Activated T-cell treated with anti-CD3 and anti-CD28 coated beads for 1 hour (primary cell): Measurements from ENCODE around the gene ZNF627.
A peak's percentile ranks its signal among the peaks of the same experiment; 100 is the strongest.
"Not testable (repeated sequence)": the region's sequence is repeated elsewhere in the genome, so short reads cannot be mapped to it uniquely, and the experiment has no call there.

Source experiments
- DNase-seq: peaks from one replicate; pipeline ENCODE4 v3.0.0-alpha.2; 2020; ENCODE audit warnings: low read depth

Gene ZNF627

GRCh38 chr19:11574689-11575088 lies 22.6 kb upstream of the ZNF627 start:
- no peak for DNase-seq

GRCh38 chr19:11576227-11576626 lies 21.1 kb upstream of the ZNF627 start:
- no peak for DNase-seq

GRCh38 chr19:11577451-11578257 lies 19.6 kb upstream of the ZNF627 start, which contains the start of gene ACP5:
ACP5 (minus strand) TSS chr19:11577645; CDS start chr19:11577317, 328 bp downstream.
- DNase-seq = no peak

- DNase-seq = peak; percentile 19
Observed at GRCh38 chr19:11578258-11579142, 18.8 kb upstream of the ZNF627 start.

GRCh38 chr19:11580116-11580515 lies 17.2 kb upstream of the ZNF627 start:
- DNase-seq = no peak

GRCh38 chr19:11581740-11582139 lies 15.5 kb upstream of the ZNF627 start:
- no peak for DNase-seq

- DNase-seq = no peak
Observed at GRCh38 chr19:11586331-11586730, 11.0 kb upstream of the ZNF627 start.

GRCh38 chr19:11587302-11587974 lies 9.8 kb upstream of the ZNF627 start:
- peak; percentile 69 for DNase-seq

- no peak for DNase-seq
Observed at GRCh38 chr19:11587975-11588631, 9.2 kb upstream of the ZNF627 start.

- DNase-seq = no peak
Observed at GRCh38 chr19:11594084-11594483, 3.2 kb upstream of the ZNF627 start.

GRCh38 chr19:11596156-11596555 lies 1.1 kb upstream of the ZNF627 start:
- no peak for DNase-seq

- no peak for DNase-seq
Observed at GRCh38 chr19:11598103-11598483, 810 bp downstream of the ZNF627 start.

- DNase-seq = no peak
Observed at GRCh38 chr19:11598746-11599145, 1.5 kb downstream of the ZNF627 start.

GRCh38 chr19:11599704-11600103 lies 2.4 kb downstream of the ZNF627 start:
- not testable (repeated sequence) for DNase-seq

- no peak for DNase-seq
Observed at GRCh38 chr19:11606484-11606883, 9.2 kb downstream of the ZNF627 start.

- no peak for DNase-seq
Observed at GRCh38 chr19:11611730-11612129, 14.4 kb downstream of the ZNF627 start.

- no peak for DNase-seq
Observed at GRCh38 chr19:11612816-11613511, 15.7 kb downstream of the ZNF627 start.

- DNase-seq = no peak
Observed at GRCh38 chr19:11617180-11618062, 20.1 kb downstream of the ZNF627 start.

GRCh38 chr19:11620553-11620952 lies 23.3 kb downstream of the ZNF627 start:
- DNase-seq = no peak

GRCh38 chr19:11622401-11622800 lies 25.1 kb downstream of the ZNF627 start:
- DNase-seq = not testable (repeated sequence)
